SK-N-SH treated with all-trans-retinoic acid at 6 μM for 48 hours (cell line): ENCODE measurements around the gene MAML3.

Experiments
- ATAC-seq: fragments of 200-7000 bp; cut with Tn5 transposase; 3 replicates; pipeline ENCODE4 v1.9.1; 2020; ENCODE audit warnings: mild to moderate bottlenecking, moderate library complexity
- ARNTL ChIP-seq: fragments of 450-650 bp; formaldehyde crosslinking; IDR thresholded peaks from 2 replicates; pipeline ENCODE4 v1.5.0; 2020; ENCODE audit warnings: low read depth, mild to moderate bottlenecking, moderate library complexity, borderline replicate concordance
- BACH2 ChIP-seq: fragments of 250-450 bp; sonication (Bioruptor Pico); IDR thresholded peaks from 2 replicates; pipeline ENCODE4 v1.9.0; 2021; ENCODE audit warnings: mild to moderate bottlenecking, borderline replicate concordance
- CSDC2 ChIP-seq: fragments of 250-450 bp; sonication (Bioruptor Pico); IDR thresholded peaks from 2 replicates; pipeline ENCODE4 v1.5.0; 2020; ENCODE audit warnings: mild to moderate bottlenecking, moderate library complexity
- ESRRG ChIP-seq: fragments of 250-450 bp; sonication (Bioruptor Pico); IDR thresholded peaks from 2 replicates; pipeline ENCODE4 v1.6.1; 2021; ENCODE audit warnings: mild to moderate bottlenecking
- GLIS3 ChIP-seq: fragments of 250-450 bp; sonication (Bioruptor Pico); IDR thresholded peaks from 2 replicates; pipeline ENCODE4 v1.5.0; 2020; ENCODE audit warnings: mild to moderate bottlenecking, moderate library complexity
- ISL1 ChIP-seq: fragments of 250-450 bp; sonication (Bioruptor Pico); IDR thresholded peaks from 2 replicates; pipeline ENCODE4 v2.1.2; 2022; ENCODE audit warnings: mild to moderate bottlenecking, moderate library complexity
- OSR1 ChIP-seq: fragments of 250-450 bp; sonication (Bioruptor Pico); IDR thresholded peaks from 2 replicates; pipeline ENCODE4 v1.8.0; 2022; ENCODE audit warnings: moderate library complexity, mild to moderate bottlenecking, inconsistent platforms
- PPARA ChIP-seq: fragments of 250-450 bp; sonication (Bioruptor Pico); IDR thresholded peaks from 2 replicates; pipeline ENCODE4 v1.5.0; 2020; ENCODE audit warnings: mild to moderate bottlenecking, borderline replicate concordance
- RARB ChIP-seq: fragments of 250-450 bp; sonication (Bioruptor Pico); IDR thresholded peaks from 2 replicates; pipeline ENCODE4 v1.8.0; 2021; ENCODE audit warnings: mild to moderate bottlenecking, moderate library complexity
- SNAI2 ChIP-seq: fragments of 250-450 bp; sonication (Bioruptor Pico); IDR thresholded peaks from 2 replicates; pipeline ENCODE4 v1.5.0; 2020; ENCODE audit warnings: mild to moderate bottlenecking, moderate library complexity
- TOX ChIP-seq: fragments of 250-450 bp; sonication (Bioruptor Pico); IDR thresholded peaks from 2 replicates; pipeline ENCODE4 v1.8.0; 2021; ENCODE audit warnings: mild to moderate bottlenecking, moderate library complexity, borderline replicate concordance
- ZC3H10 ChIP-seq: fragments of 250-450 bp; sonication (Bioruptor Pico); IDR thresholded peaks from 2 replicates; pipeline ENCODE4 v1.5.1; 2021; ENCODE audit warnings: mild to moderate bottlenecking, moderate library complexity
- ZFP30 ChIP-seq: fragments of 450-650 bp; formaldehyde crosslinking; IDR thresholded peaks from 2 replicates; pipeline ENCODE4 v1.5.0; 2022; ENCODE audit warnings: mild to moderate bottlenecking, moderate library complexity
- ZNF565 ChIP-seq: fragments of 450-650 bp; formaldehyde crosslinking; conservative IDR thresholded peaks from 2 replicates; pipeline ENCODE4 v1.5.0; 2020; ENCODE audit warnings: low read depth, mild to moderate bottlenecking, moderate library complexity
- ZNF70 ChIP-seq: fragments of 450-650 bp; formaldehyde crosslinking; IDR thresholded peaks from 2 replicates; pipeline ENCODE4 v1.5.0; 2020; ENCODE audit warnings: mild to moderate bottlenecking, moderate library complexity
- ZNF8 ChIP-seq: fragments of 450-650 bp; formaldehyde crosslinking; IDR thresholded peaks from 2 replicates; pipeline ENCODE4 v1.5.0; 2020; ENCODE audit warnings: mild to moderate bottlenecking, moderate library complexity
- TF ChIP-seq, protein P1 (sequence below): fragments of 250-450 bp; sonication (Bioruptor Pico); IDR thresholded peaks from 2 replicates; pipeline ENCODE4 v1.5.0; 2020; ENCODE audit warnings: mild to moderate bottlenecking, moderate library complexity
- TF ChIP-seq, protein P2 (sequence below): fragments of 250-450 bp; sonication (Bioruptor Pico); IDR thresholded peaks from 2 replicates; pipeline ENCODE4 v1.8.0; 2021; ENCODE audit warnings: low read depth, mild to moderate bottlenecking, moderate library complexity, borderline replicate concordance
- TF ChIP-seq, protein P3 (sequence below): fragments of 250-450 bp; sonication (Bioruptor Pico); IDR thresholded peaks from 2 replicates; pipeline ENCODE4 v1.8.0; 2020; ENCODE audit warnings: mild to moderate bottlenecking, moderate library complexity, borderline replicate concordance
- TF ChIP-seq, protein P4 (sequence below): fragments of 250-450 bp; sonication (Bioruptor Pico); IDR thresholded peaks from 2 replicates; pipeline ENCODE4 v1.5.1; 2021; ENCODE audit warnings: mild to moderate bottlenecking, moderate library complexity
- TF ChIP-seq, protein P5 (sequence below): fragments of 250-450 bp; sonication (Bioruptor Pico); IDR thresholded peaks from 2 replicates; pipeline ENCODE4 v1.5.1; 2020; ENCODE audit warnings: low read depth, mild to moderate bottlenecking, moderate library complexity

Gene MAML3

DNA sequence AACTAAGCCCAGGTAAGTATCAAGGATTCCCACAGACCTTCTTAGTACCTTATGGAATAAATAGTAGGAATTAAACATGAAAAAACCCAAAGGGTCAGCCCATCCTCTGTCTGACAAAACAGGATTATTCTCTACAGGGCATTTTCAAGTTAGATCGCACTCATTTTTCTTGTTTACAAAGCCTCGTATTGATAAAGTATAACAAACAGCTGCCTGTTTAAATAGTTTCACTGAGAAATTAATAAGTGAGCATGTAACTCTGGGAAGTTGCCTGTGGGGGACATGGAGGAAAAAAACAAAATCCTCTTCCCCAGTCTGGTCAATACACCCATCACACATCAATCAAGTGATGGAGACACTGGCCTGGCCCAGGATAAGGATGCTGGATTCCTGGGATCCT, 48.5 kb downstream of the MAML3 start:
- TF ChIP-seq ZFP30 (CRISPR knock-in tag): no peak
- TF ChIP-seq ZNF70: no peak
- TF ChIP-seq BACH2: no peak
- TF ChIP-seq ISL1 (CRISPR knock-in tag): no peak
- TF ChIP-seq GLIS3 (CRISPR knock-in tag): no peak
- no peak for TF ChIP-seq PPARA
- TF ChIP-seq ESRRG (CRISPR knock-in tag): no peak
- TF ChIP-seq, protein P1, sequence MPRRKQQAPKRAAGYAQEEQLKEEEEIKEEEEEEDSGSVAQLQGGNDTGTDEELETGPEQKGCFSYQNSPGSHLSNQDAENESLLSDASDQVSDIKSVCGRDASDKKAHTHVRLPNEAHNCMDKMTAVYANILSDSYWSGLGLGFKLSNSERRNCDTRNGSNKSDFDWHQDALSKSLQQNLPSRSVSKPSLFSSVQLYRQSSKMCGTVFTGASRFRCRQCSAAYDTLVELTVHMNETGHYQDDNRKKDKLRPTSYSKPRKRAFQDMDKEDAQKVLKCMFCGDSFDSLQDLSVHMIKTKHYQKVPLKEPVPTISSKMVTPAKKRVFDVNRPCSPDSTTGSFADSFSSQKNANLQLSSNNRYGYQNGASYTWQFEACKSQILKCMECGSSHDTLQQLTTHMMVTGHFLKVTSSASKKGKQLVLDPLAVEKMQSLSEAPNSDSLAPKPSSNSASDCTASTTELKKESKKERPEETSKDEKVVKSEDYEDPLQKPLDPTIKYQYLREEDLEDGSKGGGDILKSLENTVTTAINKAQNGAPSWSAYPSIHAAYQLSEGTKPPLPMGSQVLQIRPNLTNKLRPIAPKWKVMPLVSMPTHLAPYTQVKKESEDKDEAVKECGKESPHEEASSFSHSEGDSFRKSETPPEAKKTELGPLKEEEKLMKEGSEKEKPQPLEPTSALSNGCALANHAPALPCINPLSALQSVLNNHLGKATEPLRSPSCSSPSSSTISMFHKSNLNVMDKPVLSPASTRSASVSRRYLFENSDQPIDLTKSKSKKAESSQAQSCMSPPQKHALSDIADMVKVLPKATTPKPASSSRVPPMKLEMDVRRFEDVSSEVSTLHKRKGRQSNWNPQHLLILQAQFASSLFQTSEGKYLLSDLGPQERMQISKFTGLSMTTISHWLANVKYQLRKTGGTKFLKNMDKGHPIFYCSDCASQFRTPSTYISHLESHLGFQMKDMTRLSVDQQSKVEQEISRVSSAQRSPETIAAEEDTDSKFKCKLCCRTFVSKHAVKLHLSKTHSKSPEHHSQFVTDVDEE (CRISPR knock-in tag): no peak
- no peak for TF ChIP-seq ZNF565 (CRISPR knock-in tag)
- TF ChIP-seq RARB (CRISPR knock-in tag): no peak
- TF ChIP-seq TOX: no peak
- no peak for TF ChIP-seq ZC3H10 (CRISPR knock-in tag)
- TF ChIP-seq, protein P2, sequence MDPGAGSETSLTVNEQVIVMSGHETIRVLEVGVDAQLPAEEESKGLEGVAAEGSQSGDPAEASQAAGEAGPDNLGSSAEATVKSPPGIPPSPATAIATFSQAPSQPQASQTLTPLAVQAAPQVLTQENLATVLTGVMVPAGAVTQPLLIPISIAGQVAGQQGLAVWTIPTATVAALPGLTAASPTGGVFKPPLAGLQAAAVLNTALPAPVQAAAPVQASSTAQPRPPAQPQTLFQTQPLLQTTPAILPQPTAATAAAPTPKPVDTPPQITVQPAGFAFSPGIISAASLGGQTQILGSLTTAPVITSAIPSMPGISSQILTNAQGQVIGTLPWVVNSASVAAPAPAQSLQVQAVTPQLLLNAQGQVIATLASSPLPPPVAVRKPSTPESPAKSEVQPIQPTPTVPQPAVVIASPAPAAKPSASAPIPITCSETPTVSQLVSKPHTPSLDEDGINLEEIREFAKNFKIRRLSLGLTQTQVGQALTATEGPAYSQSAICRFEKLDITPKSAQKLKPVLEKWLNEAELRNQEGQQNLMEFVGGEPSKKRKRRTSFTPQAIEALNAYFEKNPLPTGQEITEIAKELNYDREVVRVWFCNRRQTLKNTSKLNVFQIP: no peak
- TF ChIP-seq, protein P3, sequence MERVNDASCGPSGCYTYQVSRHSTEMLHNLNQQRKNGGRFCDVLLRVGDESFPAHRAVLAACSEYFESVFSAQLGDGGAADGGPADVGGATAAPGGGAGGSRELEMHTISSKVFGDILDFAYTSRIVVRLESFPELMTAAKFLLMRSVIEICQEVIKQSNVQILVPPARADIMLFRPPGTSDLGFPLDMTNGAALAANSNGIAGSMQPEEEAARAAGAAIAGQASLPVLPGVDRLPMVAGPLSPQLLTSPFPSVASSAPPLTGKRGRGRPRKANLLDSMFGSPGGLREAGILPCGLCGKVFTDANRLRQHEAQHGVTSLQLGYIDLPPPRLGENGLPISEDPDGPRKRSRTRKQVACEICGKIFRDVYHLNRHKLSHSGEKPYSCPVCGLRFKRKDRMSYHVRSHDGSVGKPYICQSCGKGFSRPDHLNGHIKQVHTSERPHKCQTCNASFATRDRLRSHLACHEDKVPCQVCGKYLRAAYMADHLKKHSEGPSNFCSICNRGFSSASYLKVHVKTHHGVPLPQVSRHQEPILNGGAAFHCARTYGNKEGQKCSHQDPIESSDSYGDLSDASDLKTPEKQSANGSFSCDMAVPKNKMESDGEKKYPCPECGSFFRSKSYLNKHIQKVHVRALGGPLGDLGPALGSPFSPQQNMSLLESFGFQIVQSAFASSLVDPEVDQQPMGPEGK (CRISPR knock-in tag): no peak
- TF ChIP-seq ARNTL (CRISPR knock-in tag): no peak
- TF ChIP-seq OSR1 (CRISPR knock-in tag): no peak
- TF ChIP-seq, all 23 proteins: peak for 0
- no peak for ATAC-seq

DNA sequence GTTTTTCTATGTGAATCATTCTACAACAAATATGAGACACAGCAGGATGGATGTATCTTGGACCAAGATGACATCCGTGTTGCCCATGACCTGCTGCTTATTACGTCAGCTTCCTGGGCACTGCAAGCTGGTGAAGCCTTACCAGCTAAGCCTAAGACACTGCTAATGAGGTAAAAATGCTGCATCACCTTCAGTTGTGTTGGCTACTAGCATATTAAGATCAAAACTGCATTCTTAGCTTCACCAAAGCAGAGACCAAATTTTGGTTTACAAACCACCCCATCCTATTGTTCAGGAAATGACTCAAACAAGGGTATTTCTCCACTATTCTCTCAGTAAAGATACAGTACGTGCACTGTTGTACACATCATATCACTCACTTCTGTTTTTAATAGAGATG, 50.3 kb downstream of the MAML3 start:
- TF ChIP-seq, protein P1 (CRISPR knock-in tag): no peak
- TF ChIP-seq ZNF8 (CRISPR knock-in tag) (no peak), TOX (no peak)
- TF ChIP-seq, protein P4, sequence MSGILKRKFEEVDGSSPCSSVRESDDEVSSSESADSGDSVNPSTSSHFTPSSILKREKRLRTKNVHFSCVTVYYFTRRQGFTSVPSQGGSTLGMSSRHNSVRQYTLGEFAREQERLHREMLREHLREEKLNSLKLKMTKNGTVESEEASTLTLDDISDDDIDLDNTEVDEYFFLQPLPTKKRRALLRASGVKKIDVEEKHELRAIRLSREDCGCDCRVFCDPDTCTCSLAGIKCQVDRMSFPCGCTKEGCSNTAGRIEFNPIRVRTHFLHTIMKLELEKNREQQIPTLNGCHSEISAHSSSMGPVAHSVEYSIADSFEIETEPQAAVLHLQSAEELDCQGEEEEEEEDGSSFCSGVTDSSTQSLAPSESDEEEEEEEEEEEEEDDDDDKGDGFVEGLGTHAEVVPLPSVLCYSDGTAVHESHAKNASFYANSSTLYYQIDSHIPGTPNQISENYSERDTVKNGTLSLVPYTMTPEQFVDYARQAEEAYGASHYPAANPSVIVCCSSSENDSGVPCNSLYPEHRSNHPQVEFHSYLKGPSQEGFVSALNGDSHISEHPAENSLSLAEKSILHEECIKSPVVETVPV: no peak
- peak; percentile 49 for ATAC-seq

DNA sequence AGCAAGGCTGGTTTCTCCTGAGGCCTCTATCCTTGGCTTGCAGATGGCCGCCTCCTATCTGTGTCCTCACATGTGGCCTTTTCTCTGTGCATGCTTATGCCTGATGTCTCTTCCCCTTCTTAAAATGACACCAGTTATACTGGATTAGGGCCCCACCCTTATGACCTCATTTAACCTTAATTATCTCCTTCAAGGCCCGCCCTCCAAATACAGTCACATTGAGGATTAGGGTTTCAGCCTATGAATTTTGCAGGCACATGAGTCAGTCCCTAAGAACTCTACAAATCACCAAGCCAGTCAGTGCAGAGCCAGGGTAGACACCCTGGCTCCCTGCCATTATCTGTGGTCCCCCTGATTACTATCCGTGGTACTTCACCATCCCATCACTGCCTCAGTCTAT, 51.6 kb downstream of the MAML3 start:
- no peak for ATAC-seq
- TF ChIP-seq, protein P5, sequence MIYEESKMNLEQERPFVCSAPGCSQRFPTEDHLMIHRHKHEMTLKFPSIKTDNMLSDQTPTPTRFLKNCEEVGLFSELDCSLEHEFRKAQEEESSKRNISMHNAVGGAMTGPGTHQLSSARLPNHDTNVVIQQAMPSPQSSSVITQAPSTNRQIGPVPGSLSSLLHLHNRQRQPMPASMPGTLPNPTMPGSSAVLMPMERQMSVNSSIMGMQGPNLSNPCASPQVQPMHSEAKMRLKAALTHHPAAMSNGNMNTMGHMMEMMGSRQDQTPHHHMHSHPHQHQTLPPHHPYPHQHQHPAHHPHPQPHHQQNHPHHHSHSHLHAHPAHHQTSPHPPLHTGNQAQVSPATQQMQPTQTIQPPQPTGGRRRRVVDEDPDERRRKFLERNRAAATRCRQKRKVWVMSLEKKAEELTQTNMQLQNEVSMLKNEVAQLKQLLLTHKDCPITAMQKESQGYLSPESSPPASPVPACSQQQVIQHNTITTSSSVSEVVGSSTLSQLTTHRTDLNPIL (CRISPR knock-in tag): no peak
- TF ChIP-seq PPARA: no peak
- no peak for TF ChIP-seq ZNF565 (CRISPR knock-in tag)
- no peak for TF ChIP-seq ARNTL (CRISPR knock-in tag)
- no peak for TF ChIP-seq GLIS3 (CRISPR knock-in tag)
- TF ChIP-seq OSR1 (CRISPR knock-in tag): no peak
- TF ChIP-seq, protein P2: no peak
- TF ChIP-seq BACH2: no peak
- no peak for TF ChIP-seq ZNF8 (CRISPR knock-in tag)
- TF ChIP-seq TOX: no peak
- TF ChIP-seq CSDC2 (CRISPR knock-in tag): no peak
- TF ChIP-seq, protein P1 (CRISPR knock-in tag): no peak
- no peak for TF ChIP-seq SNAI2 (CRISPR knock-in tag)
